Mesothelial cell of epicardium (in vitro differentiated cells): Measurements from ENCODE around the gene DIP2C. TPM values are rescaled to one million over a fixed set of nuclear protein-coding genes. Genes with fewer than 3 reads are reported as not detected.

ENCODE experiments used
- DNase-seq, 2 experiments: peaks; one replicate each; pipeline ENCODE4 v3.0.0; 2021; ENCODE audit warnings: low spot score in 2 of 2; ENCODE audit not compliant: unreplicated experiment in 2 of 2
- H3K27ac Mint-ChIP-seq: 2 replicates; pipeline ENCODE4 v1.8.0; 2021; ENCODE audit warnings: mixed read lengths
- H3K27me3 Mint-ChIP-seq: 2 replicates; pipeline ENCODE4 v1.8.0; 2021; ENCODE audit warnings: low read depth, mixed read lengths
- H3K36me3 Mint-ChIP-seq: 2 replicates; pipeline ENCODE4 v1.8.0; 2021; ENCODE audit warnings: mixed read lengths
- H3K4me1 Mint-ChIP-seq: 2 replicates; pipeline ENCODE4 v1.8.0; 2021; ENCODE audit warnings: mixed read lengths
- H3K4me3 Mint-ChIP-seq: 2 replicates; pipeline ENCODE4 v1.8.0; 2021; ENCODE audit warnings: mild to moderate bottlenecking, moderate library complexity, mixed read lengths
- H3K9me3 Mint-ChIP-seq: 2 replicates; pipeline ENCODE4 v1.8.0; 2021; ENCODE audit warnings: mixed read lengths
- CTCF ChIP-seq: fragments of 200-600 bp; sonication (generic); IDR thresholded peaks from one replicate; pipeline ENCODE4 v1.5.0; 2021; ENCODE audit warnings: antibody characterized with exemption; ENCODE audit not compliant: unreplicated experiment
- total RNA-seq: library from RNA; stranded (reverse); gene quantifications from 3 replicates; pipeline ENCODE4 v1.2.1, GENCODE V29; 2021

The DIP2C gene
- total RNA-seq, 1 donor from 2014 or later: 30.3 TPM

GRCh38 chr10:381346-381745 is 308.1 kb downstream of the DIP2C start:
- no peaks in the 10 kb centered on the region for H3K27me3 Mint-ChIP-seq
- H3K9me3 Mint-ChIP-seq: no peaks in the 10 kb centered on the region
- peaks cover 41% of the 10 kb centered on the region for H3K4me1 Mint-ChIP-seq
- DNase-seq: no peak
- no peak for TF ChIP-seq CTCF
- H3K27ac Mint-ChIP-seq: no peak overlapping the region
- H3K36me3 Mint-ChIP-seq: peaks cover 45% of the 10 kb centered on the region
- H3K4me3 Mint-ChIP-seq: no peak overlapping the region

GRCh38 chr10:380313-380940 is 309.0 kb downstream of the DIP2C start:
- Mint-ChIP-seq H3K4me1 (peaks cover 47% of the 10 kb centered on the region), H3K27ac (peak overlapping the region; percentile 87), H3K4me3 (no peak overlapping the region), H3K9me3 (peaks cover 4% of the 10 kb centered on the region), H3K27me3 (no peaks in the 10 kb centered on the region), H3K36me3 (peaks cover 51% of the 10 kb centered on the region)
- TF ChIP-seq CTCF: no peak
- DNase-seq: no peak

- TF ChIP-seq CTCF: no peak
- Mint-ChIP-seq H3K27me3 (no peaks in the 10 kb centered on the region), H3K4me1 (peaks cover 58% of the 10 kb centered on the region), H3K9me3 (peaks cover 8% of the 10 kb centered on the region), H3K4me3 (no peak overlapping the region), H3K36me3 (peaks cover 56% of the 10 kb centered on the region), H3K27ac (no peak overlapping the region)
- DNase-seq: no peak
Observed at GRCh38 chr10:378930-379704, 310.4 kb downstream of the DIP2C start.

GRCh38 chr10:378230-378929 is 311.1 kb downstream of the DIP2C start:
- Mint-ChIP-seq H3K9me3 (peaks cover 8% of the 10 kb centered on the region), H3K27me3 (no peaks in the 10 kb centered on the region), H3K4me3 (no peak overlapping the region), H3K36me3 (peaks cover 50% of the 10 kb centered on the region), H3K27ac (no peak overlapping the region), H3K4me1 (peaks cover 59% of the 10 kb centered on the region)
- no peak for DNase-seq
- no peak for TF ChIP-seq CTCF

- DNase-seq: no peak
- H3K27ac Mint-ChIP-seq: peak overlapping the region; percentile 74
- H3K36me3 Mint-ChIP-seq: peaks cover 40% of the 10 kb centered on the region
- no peaks in the 10 kb centered on the region for H3K27me3 Mint-ChIP-seq
- no peak for TF ChIP-seq CTCF
- H3K4me1 Mint-ChIP-seq: peaks cover 63% of the 10 kb centered on the region
- H3K4me3 Mint-ChIP-seq: no peak overlapping the region
- H3K9me3 Mint-ChIP-seq: peaks cover 8% of the 10 kb centered on the region
Observed at GRCh38 chr10:377228-377627, 312.2 kb downstream of the DIP2C start.
